Type B pancreatic cell (in vitro differentiated cells): ENCODE results near the gene HOXA6. TPM values are rescaled to one million over a fixed set of nuclear protein-coding genes. Genes with fewer than 3 reads are reported as not detected.
A peak's percentile ranks its signal among the peaks of the same experiment; 100 is the strongest.

Experiments
- DNase-seq: peaks from one replicate; pipeline ENCODE4 v3.0.0; 2021; ENCODE audit warnings: mixed read lengths; ENCODE audit not compliant: unreplicated experiment; ENCODE audit errors: extremely low spot score
- H3K27ac Mint-ChIP-seq: 2 replicates; pipeline ENCODE4 v1.8.0; 2021; ENCODE audit warnings: mild to moderate bottlenecking, mixed read lengths
- H3K27me3 Mint-ChIP-seq: 2 replicates; pipeline ENCODE4 v1.8.0; 2021; ENCODE audit warnings: mixed read lengths
- H3K36me3 Mint-ChIP-seq: 2 replicates; pipeline ENCODE4 v1.8.0; 2021; ENCODE audit warnings: mixed read lengths
- H3K4me1 Mint-ChIP-seq: one replicate; pipeline ENCODE4 v1.8.0; 2021; ENCODE audit warnings: mixed read lengths; ENCODE audit not compliant: unreplicated experiment
- H3K4me3 Mint-ChIP-seq: 2 replicates; pipeline ENCODE4 v1.8.0; 2021; ENCODE audit warnings: mild to moderate bottlenecking, mixed read lengths
- H3K9me3 Mint-ChIP-seq: 2 replicates; pipeline ENCODE4 v1.8.0; 2021; ENCODE audit warnings: mixed read lengths
- total RNA-seq: library from RNA; stranded (reverse); gene quantifications from 2 replicates; pipeline ENCODE4 v1.2.1, GENCODE V29; 2021; ENCODE audit warnings: low replicate concordance
- TF ChIP-seq, protein P1 (sequence below): fragments of 200-600 bp; sonication (generic); conservative IDR thresholded peaks from 2 replicates; pipeline ENCODE4 v1.5.0; 2021; ENCODE audit warnings: antibody characterized with exemption, mild to moderate bottlenecking

The HOXA6 gene
- total RNA-seq, 1 donor from 2014 or later, result 10.9 TPM

GRCh38 chr7:27101957-27102580, 45.5 kb downstream of the HOXA6 start:
- H3K4me3 Mint-ChIP-seq, result peak overlapping the region; percentile 97
- peaks cover 67% of the 10 kb centered on the region for H3K27me3 Mint-ChIP-seq
- peak; percentile 77 for DNase-seq
- TF ChIP-seq, protein P1, sequence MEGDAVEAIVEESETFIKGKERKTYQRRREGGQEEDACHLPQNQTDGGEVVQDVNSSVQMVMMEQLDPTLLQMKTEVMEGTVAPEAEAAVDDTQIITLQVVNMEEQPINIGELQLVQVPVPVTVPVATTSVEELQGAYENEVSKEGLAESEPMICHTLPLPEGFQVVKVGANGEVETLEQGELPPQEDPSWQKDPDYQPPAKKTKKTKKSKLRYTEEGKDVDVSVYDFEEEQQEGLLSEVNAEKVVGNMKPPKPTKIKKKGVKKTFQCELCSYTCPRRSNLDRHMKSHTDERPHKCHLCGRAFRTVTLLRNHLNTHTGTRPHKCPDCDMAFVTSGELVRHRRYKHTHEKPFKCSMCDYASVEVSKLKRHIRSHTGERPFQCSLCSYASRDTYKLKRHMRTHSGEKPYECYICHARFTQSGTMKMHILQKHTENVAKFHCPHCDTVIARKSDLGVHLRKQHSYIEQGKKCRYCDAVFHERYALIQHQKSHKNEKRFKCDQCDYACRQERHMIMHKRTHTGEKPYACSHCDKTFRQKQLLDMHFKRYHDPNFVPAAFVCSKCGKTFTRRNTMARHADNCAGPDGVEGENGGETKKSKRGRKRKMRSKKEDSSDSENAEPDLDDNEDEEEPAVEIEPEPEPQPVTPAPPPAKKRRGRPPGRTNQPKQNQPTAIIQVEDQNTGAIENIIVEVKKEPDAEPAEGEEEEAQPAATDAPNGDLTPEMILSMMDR, result no peak
- H3K4me1 Mint-ChIP-seq, result peaks cover 62% of the 10 kb centered on the region
- no peaks in the 10 kb centered on the region for H3K9me3 Mint-ChIP-seq
- peak overlapping the region; percentile 97 for H3K27ac Mint-ChIP-seq
- peaks cover 47% of the 10 kb centered on the region for H3K36me3 Mint-ChIP-seq

- H3K4me3 Mint-ChIP-seq, result peak overlapping the region; percentile 97
- no peaks in the 10 kb centered on the region for H3K9me3 Mint-ChIP-seq
- H3K4me1 Mint-ChIP-seq, result peaks cover 62% of the 10 kb centered on the region
- peaks cover 48% of the 10 kb centered on the region for H3K36me3 Mint-ChIP-seq
- H3K27me3 Mint-ChIP-seq, result peaks cover 68% of the 10 kb centered on the region
- H3K27ac Mint-ChIP-seq, result peak overlapping the region; percentile 97
- TF ChIP-seq, protein P1, result no peak
- DNase-seq, result no peak
These were observed 46.2 kb downstream of the HOXA6 start for GRCh38 chr7:27101171-27101956.

DNA sequence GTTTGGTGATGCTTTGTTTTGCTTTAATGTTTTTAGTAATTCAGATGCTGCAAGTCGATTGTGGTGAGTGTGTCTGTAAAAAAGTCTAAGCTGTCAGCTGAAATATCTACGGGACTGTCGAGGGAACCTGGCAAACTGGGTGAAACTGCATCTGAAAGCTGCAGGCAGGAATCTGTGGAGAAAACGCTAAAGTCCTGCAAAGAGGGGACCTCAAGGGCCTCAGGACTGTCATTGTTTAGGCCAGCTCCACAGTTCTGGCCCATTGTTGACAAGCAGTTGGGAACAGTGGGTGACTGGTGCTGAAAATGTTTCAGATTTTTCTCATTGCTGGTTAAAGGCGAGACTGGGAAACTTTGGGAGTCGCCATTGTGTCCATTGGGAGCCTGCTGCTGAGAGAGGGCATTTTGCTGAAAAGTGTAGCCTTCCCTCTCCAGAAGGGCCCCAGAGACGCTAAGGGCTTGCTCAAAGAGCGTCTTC, 46.8 kb downstream of the HOXA6 start:
- H3K36me3 Mint-ChIP-seq, result peaks cover 46% of the 10 kb centered on the region
- no peaks in the 10 kb centered on the region for H3K9me3 Mint-ChIP-seq
- peaks cover 63% of the 10 kb centered on the region for H3K27me3 Mint-ChIP-seq
- no peak for DNase-seq
- H3K27ac Mint-ChIP-seq, result peak overlapping the region; percentile 97
- TF ChIP-seq, protein P1, result no peak
- peaks cover 56% of the 10 kb centered on the region for H3K4me1 Mint-ChIP-seq
- H3K4me3 Mint-ChIP-seq, result peak overlapping the region; percentile 97

DNA sequence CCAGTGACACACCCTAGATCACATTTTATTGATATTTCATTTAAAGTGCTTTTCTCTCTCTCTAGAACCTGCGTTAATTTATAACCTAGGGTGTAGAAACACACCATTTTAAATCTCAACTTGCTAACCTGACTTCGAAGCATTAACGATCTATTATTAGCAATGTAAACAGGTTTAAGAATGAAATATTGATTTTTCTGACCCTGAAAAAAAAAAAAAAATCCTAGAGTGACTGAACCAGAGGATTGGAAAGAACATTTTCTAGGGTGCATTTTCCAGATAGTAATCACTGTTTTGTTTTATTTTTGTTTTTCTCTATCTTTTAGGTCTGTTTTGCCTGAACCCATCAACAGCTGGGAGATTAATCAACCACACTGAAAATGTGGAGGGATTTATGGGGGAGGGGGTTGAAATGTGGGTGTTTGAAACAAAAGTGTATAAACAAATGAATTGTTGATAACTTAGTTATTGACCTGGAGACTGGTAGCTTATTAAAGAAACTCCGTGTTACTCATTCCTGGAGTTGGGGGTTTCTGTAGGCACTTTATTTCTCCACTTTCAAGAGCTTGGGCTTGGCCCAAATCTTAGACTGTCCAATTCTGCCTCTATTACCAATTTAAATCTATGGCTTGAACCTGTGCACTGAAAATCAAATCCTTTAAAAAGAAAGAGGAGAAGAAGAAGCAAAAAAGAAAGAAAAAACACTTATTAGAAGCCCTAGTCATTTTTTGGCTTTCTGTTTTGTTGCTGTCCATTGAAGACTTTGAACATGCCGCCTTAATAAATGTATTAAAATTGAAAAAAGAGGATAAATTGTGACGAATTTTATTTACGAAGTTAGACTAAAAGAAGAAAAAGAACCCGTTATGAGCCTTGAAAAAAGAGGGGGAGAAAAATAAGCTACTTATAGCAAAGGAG, 47.9 kb downstream of the HOXA6 start:
- H3K4me1 Mint-ChIP-seq, result peaks cover 51% of the 10 kb centered on the region
- H3K27ac Mint-ChIP-seq, result peak overlapping the region; percentile 97
- no peaks in the 10 kb centered on the region for H3K9me3 Mint-ChIP-seq
- TF ChIP-seq, protein P1, result no peak
- peak overlapping the region; percentile 97 for H3K4me3 Mint-ChIP-seq
- DNase-seq, result no peak
- H3K27me3 Mint-ChIP-seq, result peaks cover 66% of the 10 kb centered on the region
- peaks cover 43% of the 10 kb centered on the region for H3K36me3 Mint-ChIP-seq

DNA sequence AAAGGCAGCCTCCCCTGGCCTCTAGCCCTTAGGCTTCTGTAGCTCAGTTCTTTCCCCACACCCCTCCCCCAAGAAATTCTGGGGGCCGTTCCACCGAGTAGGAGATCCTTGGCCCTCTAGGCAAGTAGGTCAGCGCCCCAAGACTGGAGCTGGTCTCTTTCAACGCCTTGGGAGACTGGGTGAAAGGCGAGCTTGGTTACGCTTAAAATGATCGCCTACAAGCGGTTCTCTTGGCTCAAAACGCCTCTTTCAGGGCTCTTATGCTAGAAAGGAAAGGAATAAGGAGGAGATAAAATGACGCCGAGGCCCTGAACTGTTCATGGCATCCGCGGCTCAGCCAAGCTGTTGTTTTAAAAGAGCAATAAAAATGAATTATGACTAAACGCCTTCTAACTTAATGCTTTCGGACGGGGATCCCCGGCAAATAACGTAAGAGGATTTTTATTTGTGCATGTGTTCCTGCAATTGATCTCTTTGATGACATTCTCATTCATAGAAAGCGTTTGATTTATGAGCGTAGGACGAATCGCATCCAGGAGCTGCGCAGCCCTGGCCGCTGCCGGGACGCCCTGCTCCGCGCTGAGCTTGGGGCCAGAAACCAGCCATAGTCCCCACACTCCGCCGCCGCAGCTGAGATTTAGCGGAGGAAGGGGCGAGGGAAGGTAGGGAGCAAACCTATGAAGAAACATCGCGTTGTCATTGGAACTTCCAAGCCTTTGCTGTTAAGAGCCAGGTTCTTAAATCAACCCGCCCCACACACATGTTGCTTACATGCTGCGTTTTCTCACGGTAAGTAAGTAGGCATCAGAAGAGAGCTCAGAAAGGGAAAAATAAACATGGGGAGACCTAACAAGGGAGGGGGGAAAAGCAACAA, 48.8 kb downstream of the HOXA6 start:
- no peaks in the 10 kb centered on the region for H3K9me3 Mint-ChIP-seq
- peak overlapping the region; percentile 97 for H3K27ac Mint-ChIP-seq
- peaks cover 50% of the 10 kb centered on the region for H3K4me1 Mint-ChIP-seq

More for the DNA sequence above, 48.8 kb downstream of the HOXA6 start:
- TF ChIP-seq, protein P1, result no peak
- Mint-ChIP-seq H3K4me3 (peak overlapping the region; percentile 97), H3K36me3 (peaks cover 43% of the 10 kb centered on the region), H3K27me3 (peaks cover 67% of the 10 kb centered on the region)
- DNase-seq, result no peak
